Nephron (organoid): ENCODE data around the gene CSAD.

Source experiments
- H3K27ac Mint-ChIP-seq, 3 experiments: 2 replicates each; pipeline ENCODE4 v1.8.0; 2020; ENCODE audit warnings: mixed read lengths in 3 of 3, mild to moderate bottlenecking in 2 of 3, moderate library complexity in 1 of 3
- H3K27me3 Mint-ChIP-seq: 2 replicates; pipeline ENCODE4 v1.8.0; 2021; ENCODE audit warnings: low read depth, mild to moderate bottlenecking, moderate library complexity, mixed read lengths
- H3K36me3 Mint-ChIP-seq: 2 replicates; pipeline ENCODE4 v1.8.0; 2020; ENCODE audit warnings: low read depth, mixed read lengths
- H3K4me1 Mint-ChIP-seq: 2 replicates; pipeline ENCODE4 v1.8.0; 2020; ENCODE audit warnings: mixed read lengths
- H3K4me3 Mint-ChIP-seq, 3 experiments: 2 replicates each; pipeline ENCODE4 v1.8.0; 2020; ENCODE audit warnings: mild to moderate bottlenecking in 3 of 3, mixed read lengths in 3 of 3, moderate library complexity in 2 of 3
- H3K9me3 Mint-ChIP-seq: 2 replicates; pipeline ENCODE4 v1.8.0; 2020; ENCODE audit warnings: mixed read lengths
- TF ChIP-seq, protein P1 (sequence below), 3 experiments: fragments of 200-600 bp; sonication (generic); IDR thresholded peaks; one replicate each; pipeline ENCODE4 v1.5.0; 2021; ENCODE audit warnings: antibody characterized with exemption in 3 of 3; ENCODE audit not compliant: unreplicated experiment in 3 of 3

CSAD gene

GRCh38 chr12:53193040-53193439 is 12.3 kb upstream of the CSAD start:
- peaks cover 23% of the 10 kb centered on the region for H3K27me3 Mint-ChIP-seq
- no peak overlapping the region for H3K4me3 Mint-ChIP-seq
- H3K4me1 Mint-ChIP-seq, result no peaks in the 10 kb centered on the region
- no peak overlapping the region for H3K27ac Mint-ChIP-seq
- peaks cover 12% of the 10 kb centered on the region for H3K36me3 Mint-ChIP-seq
- TF ChIP-seq, protein P1, sequence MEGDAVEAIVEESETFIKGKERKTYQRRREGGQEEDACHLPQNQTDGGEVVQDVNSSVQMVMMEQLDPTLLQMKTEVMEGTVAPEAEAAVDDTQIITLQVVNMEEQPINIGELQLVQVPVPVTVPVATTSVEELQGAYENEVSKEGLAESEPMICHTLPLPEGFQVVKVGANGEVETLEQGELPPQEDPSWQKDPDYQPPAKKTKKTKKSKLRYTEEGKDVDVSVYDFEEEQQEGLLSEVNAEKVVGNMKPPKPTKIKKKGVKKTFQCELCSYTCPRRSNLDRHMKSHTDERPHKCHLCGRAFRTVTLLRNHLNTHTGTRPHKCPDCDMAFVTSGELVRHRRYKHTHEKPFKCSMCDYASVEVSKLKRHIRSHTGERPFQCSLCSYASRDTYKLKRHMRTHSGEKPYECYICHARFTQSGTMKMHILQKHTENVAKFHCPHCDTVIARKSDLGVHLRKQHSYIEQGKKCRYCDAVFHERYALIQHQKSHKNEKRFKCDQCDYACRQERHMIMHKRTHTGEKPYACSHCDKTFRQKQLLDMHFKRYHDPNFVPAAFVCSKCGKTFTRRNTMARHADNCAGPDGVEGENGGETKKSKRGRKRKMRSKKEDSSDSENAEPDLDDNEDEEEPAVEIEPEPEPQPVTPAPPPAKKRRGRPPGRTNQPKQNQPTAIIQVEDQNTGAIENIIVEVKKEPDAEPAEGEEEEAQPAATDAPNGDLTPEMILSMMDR (IDR thresholded peaks at IDR 0.05; ENCODE audit: unreplicated experiment in 3 of 3), result no peak
- no peaks in the 10 kb centered on the region for H3K9me3 Mint-ChIP-seq

- H3K9me3 Mint-ChIP-seq, result no peaks in the 10 kb centered on the region
- no peak overlapping the region for H3K4me3 Mint-ChIP-seq
- TF ChIP-seq, protein P1 (IDR thresholded peaks at IDR 0.05; ENCODE audit: unreplicated experiment in 3 of 3), result no peak
- H3K36me3 Mint-ChIP-seq, result peaks cover 15% of the 10 kb centered on the region
- peaks cover 19% of the 10 kb centered on the region for H3K27me3 Mint-ChIP-seq
- H3K27ac Mint-ChIP-seq, result no peak overlapping the region
- H3K4me1 Mint-ChIP-seq, result no peaks in the 10 kb centered on the region
These were observed 11.9 kb upstream of the CSAD start for GRCh38 chr12:53192531-53193021.

DNA sequence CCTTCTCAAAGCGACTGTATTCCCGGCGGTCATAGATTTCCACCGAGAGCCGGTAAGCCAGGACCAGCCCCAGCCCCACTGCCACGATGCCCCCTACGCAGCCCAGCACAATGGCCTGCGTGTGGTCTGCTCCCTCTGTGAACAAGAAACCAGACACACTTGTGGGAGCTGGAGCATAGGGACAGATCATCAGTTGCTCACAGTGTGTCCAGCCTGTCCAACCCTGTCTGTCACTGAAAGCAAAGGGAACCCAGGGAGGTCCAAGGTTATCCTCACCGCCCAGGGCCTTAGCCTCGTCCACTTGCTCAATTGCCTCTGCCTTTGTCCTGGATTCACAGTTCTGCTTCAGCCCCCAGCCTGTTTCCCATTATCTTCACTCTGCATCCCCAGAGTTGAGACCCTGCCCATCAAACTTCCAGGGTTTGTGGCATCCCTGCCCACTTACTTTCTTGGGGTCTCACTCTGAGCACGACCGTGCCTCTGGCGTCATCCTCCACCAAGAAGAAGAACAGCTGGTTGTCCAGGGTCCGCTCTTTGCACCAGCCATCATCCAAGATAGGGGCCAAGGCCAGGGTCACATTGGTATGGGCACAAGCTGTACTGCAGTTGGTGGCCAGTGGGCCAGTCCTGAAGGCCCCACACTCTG is 11.3 kb upstream of the CSAD start:
- Mint-ChIP-seq H3K9me3 (no peaks in the 10 kb centered on the region), H3K27me3 (peaks cover 15% of the 10 kb centered on the region), H3K36me3 (peaks cover 21% of the 10 kb centered on the region), H3K4me1 (no peaks in the 10 kb centered on the region), H3K27ac (no peak overlapping the region), H3K4me3 (no peak overlapping the region)
- TF ChIP-seq, protein P1 (IDR thresholded peaks at IDR 0.05; ENCODE audit: unreplicated experiment in 3 of 3), result no peak

DNA sequence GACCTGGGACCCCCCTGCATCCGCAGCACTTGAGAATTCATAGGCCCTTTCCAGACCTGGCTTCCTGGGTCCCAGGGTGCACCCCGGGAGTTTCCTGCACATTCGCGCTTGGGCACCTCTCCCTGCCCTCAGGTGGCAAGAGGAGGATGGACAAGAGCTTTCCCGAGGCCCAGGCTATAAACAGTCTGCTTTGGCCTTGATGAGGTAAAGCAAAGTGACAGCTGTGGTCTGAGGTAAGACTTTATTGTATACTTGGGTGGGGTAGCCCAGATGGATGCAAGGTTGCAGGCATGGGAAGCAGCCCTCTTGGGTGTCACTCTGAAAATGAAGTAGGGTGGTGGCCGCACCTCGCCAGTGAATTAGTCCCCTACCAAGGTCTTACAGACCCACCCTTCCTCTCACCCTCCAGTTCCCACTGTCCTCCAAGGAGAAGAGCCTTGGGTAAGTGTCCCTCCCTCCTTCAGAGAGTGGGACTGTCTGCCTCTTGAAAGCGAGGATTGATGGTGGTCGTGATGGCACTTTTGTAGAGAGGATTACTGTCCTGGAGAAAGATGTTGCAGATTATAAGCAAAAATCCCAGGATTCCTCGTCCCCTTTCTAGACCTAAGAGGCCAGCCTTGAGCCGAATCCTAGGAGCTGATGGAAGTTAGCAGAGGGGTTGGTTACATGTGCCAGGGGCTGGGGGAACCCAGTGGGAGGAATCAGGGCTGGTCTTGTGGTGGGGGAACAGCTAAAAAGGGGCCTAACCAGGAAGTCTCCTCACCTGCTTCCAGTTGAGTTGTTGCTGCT is 10.6 kb upstream of the CSAD start:
- H3K36me3 Mint-ChIP-seq, result peaks cover 28% of the 10 kb centered on the region
- H3K27ac Mint-ChIP-seq, result no peak overlapping the region

GRCh38 chr12:53190108-53190729 is 9.5 kb upstream of the CSAD start:
- Mint-ChIP-seq H3K4me3 (no peak overlapping the region), H3K36me3 (peaks cover 39% of the 10 kb centered on the region)

More for the DNA sequence above, 10.6 kb upstream of the CSAD start:
- H3K4me3 Mint-ChIP-seq, result no peak overlapping the region
- TF ChIP-seq, protein P1 (IDR thresholded peaks at IDR 0.05; ENCODE audit: unreplicated experiment in 3 of 3), result no peak
- no peaks in the 10 kb centered on the region for H3K9me3 Mint-ChIP-seq
- no peaks in the 10 kb centered on the region for H3K4me1 Mint-ChIP-seq
- H3K27me3 Mint-ChIP-seq, result peaks cover 10% of the 10 kb centered on the region

More at GRCh38 chr12:53190108-53190729, 9.5 kb upstream of the CSAD start:
- Mint-ChIP-seq H3K9me3 (no peaks in the 10 kb centered on the region), H3K27me3 (no peaks in the 10 kb centered on the region), H3K27ac (peak overlapping the region in 2 of 3 experiments; percentile 33 to 45), H3K4me1 (no peaks in the 10 kb centered on the region)
- TF ChIP-seq, protein P1 (IDR thresholded peaks at IDR 0.05; ENCODE audit: unreplicated experiment in 3 of 3), result peak; percentile 63 to 72 (median 70)
